GM12878 (cell line): Measurements from ENCODE around the gene WDR18. TPM values are rescaled to one million over a fixed set of nuclear protein-coding genes. Genes with fewer than 3 reads are reported as not detected.

Experiments
- ATAC-seq: fragments of 200-7000 bp; cut with Tn5 transposase; 3 replicates; pipeline ENCODE4 v1.9.1; 2020; ENCODE audit warnings: mild to moderate bottlenecking, moderate library complexity
- BruUV-seq: library from RNA; stranded (reverse); fragments of 400-500 nt; replicated peaks from 2 replicates; lab custom pipeline; 2021; lab: Mats Ljungman, UMichigan
- CTCF ChIA-PET: fragments of 300-600 bp; sonication (Branson Sonifier 250); formaldehyde crosslinking; extraction: SDS; loops from one replicate; lab custom pipeline; 2021; ENCODE audit warnings: inconsistent platforms; lab: Yijun Ruan, JAX
- POLR2A ChIA-PET: fragments of 350-600 bp; formaldehyde crosslinking; extraction: SDS; loops from one replicate; lab custom pipeline; 2021; ENCODE audit warnings: inconsistent platforms; lab: Charles Lee
- RAD21 ChIA-PET: fragments of 300-600 bp; sonication (Branson Sonifier 250); formaldehyde crosslinking; loops from one replicate; lab custom pipeline; 2023; ENCODE audit warnings: antibody characterized with exemption; ENCODE audit not compliant: unreplicated experiment; lab: Charles Lee
- SMC1A ChIA-PET: fragments of 300-600 bp; sonication (Branson Sonifier 250); formaldehyde crosslinking; loops from one replicate; lab custom pipeline; 2023; ENCODE audit not compliant: unreplicated experiment, uncharacterized antibody; lab: Charles Lee
- DNase-seq: peaks from one replicate; pipeline ENCODE4 v3.0.0-alpha.2; 2011; ENCODE audit warnings: low read depth, low spot score
- FAIRE-seq: peaks from 3 replicates; lab custom pipeline; 2011; peaks lifted over from hg19 to GRCh38; lab: Jason Lieb, UNC
- H2AFZ ChIP-seq: 2 replicates; pipeline ENCODE4 v1.6.0; 2011; ENCODE audit warnings: low read depth, low read length, control low read depth; ENCODE audit not compliant: control insufficient read depth
- H3K27ac ChIP-seq: 2 replicates; pipeline ENCODE4 v1.5.1; 2011; ENCODE audit warnings: control low read depth; ENCODE audit not compliant: control insufficient read depth, insufficient read depth
- H3K27me3 ChIP-seq, 2 experiments: replicated peaks in 1 of 2; 2 replicates each; pipeline versions ENCODE4 v1.6.0 to v1.6.1; 2011; ENCODE audit warnings: low read length in 1 of 2; ENCODE audit not compliant: control insufficient read depth in 2 of 2, insufficient read depth in 2 of 2
- H3K36me3 ChIP-seq, 2 experiments: 2 replicates each; pipeline ENCODE4 v1.5.1; 2011; ENCODE audit warnings: low read length in 1 of 2; ENCODE audit not compliant: control insufficient read depth in 2 of 2, insufficient read depth in 2 of 2
- H3K4me1 ChIP-seq: 2 replicates; pipeline ENCODE4 v1.6.1; 2011; ENCODE audit warnings: mild to moderate bottlenecking, low read length, moderate library complexity, mixed read lengths; ENCODE audit not compliant: control insufficient read depth, insufficient read depth
- H3K4me2 ChIP-seq: 2 replicates; pipeline ENCODE4 v1.6.0; 2011; ENCODE audit warnings: control low read depth; ENCODE audit not compliant: control insufficient read depth, insufficient read depth
- H3K4me3 ChIP-seq: fragments of 200-600 bp; sonication (generic); 2 replicates; pipeline ENCODE4 v1.5.1; 2016
- H3K79me2 ChIP-seq: 2 replicates; pipeline ENCODE4 v1.6.0; 2011; ENCODE audit warnings: low read length; ENCODE audit not compliant: control insufficient read depth, insufficient read depth
- H3K9ac ChIP-seq: 2 replicates; pipeline ENCODE4 v1.8.0; 2011; ENCODE audit warnings: low read length, control low read depth, mixed read lengths; ENCODE audit not compliant: control insufficient read depth, insufficient read depth
- H3K9me3 ChIP-seq: replicated peaks from 3 replicates; pipeline ENCODE4 v1.5.1; 2011; ENCODE audit warnings: mild to moderate bottlenecking, low read length; ENCODE audit not compliant: control insufficient read depth, insufficient read depth
- H4K20me1 ChIP-seq: 2 replicates; pipeline ENCODE4 v1.6.0; 2011; ENCODE audit not compliant: control insufficient read depth, insufficient read depth
- IRF3 ChIP-seq: fragments of 450-650 bp; IDR thresholded peaks from 2 replicates; pipeline ENCODE4 v1.6.1; 2014; ENCODE audit warnings: mild to moderate bottlenecking
- POLR2A ChIP-seq: IDR thresholded peaks from 2 replicates; pipeline ENCODE4 v1.6.1; 2011; ENCODE audit warnings: low read depth, mild to moderate bottlenecking, low read length
- POLR2AphosphoS5 ChIP-seq: IDR thresholded peaks from 2 replicates; pipeline ENCODE4 v1.6.1; 2011; ENCODE audit warnings: mild to moderate bottlenecking, low read length, inconsistent platforms
- SRF ChIP-seq, 2 experiments: IDR thresholded peaks; 2 replicates each; pipeline ENCODE4 v1.6.1; 2011; ENCODE audit warnings: low read depth in 2 of 2, low read length in 2 of 2, mild to moderate bottlenecking in 1 of 2, moderate library complexity in 1 of 2
- WGBS: methylation state at CpG from one replicate; pipeline ENCODE4 v1.1.6; 2016; ENCODE audit warnings: low lambda C conversion rate; ENCODE audit not compliant: insufficient replicate concordance, insufficient coverage; ENCODE audit errors: missing lambda C conversion rate; 5-methylcytosine and 5-hydroxymethylcytosine counted together
- in situ Hi-C: fragments of 300-500 bp; cut with MboI; formaldehyde crosslinking; loops from 9 replicates; pipeline ENCODE4 v1.14.3; 2018; ENCODE audit warnings: mixed read lengths
- intact Hi-C: fragments of 100-400 bp; cut with micrococcal nuclease; formaldehyde crosslinking; loops from one replicate; pipeline ENCODE4 v1.14.2; 2022; ENCODE audit not compliant: unreplicated experiment
- polyA plus RNA-seq, 11 experiments: library from polyadenylated mRNA; depleted of rRNA in 4 of 11; unstranded in 6 of 11; stranded (reverse) in 5 of 11; fragments of >200 nt; fragmentation: Nextera tagmentation in 4 of 11; fragmentation: Illumina TruSeq in 1 of 11; extraction: Ambion mirVana in 4 of 11; extraction: Trizol in 1 of 11; gene quantifications; 1 replicate in 1 of 11; 2 replicates in 10 of 11; pipeline versions ENCODE4 v1.2.1 to v1.2.3, GENCODE V29; 2011 to 2016; ENCODE audit warnings: inconsistent platforms in 2 of 11, missing spikeins in 2 of 11, low read depth in 1 of 11
- total RNA-seq, 4 experiments: library from RNA; depleted of rRNA in 3 of 4; stranded (reverse); fragments of >200 nt in 3 of 4; fragmentation: Illumina TruSeq in 1 of 4; extraction: Trizol in 1 of 4; gene quantifications; 2 replicates each; pipeline versions ENCODE4 v1.2.1 to v1.2.3, GENCODE V29; 2013 to 2021
- TF ChIP-seq, protein P1 (sequence below): IDR thresholded peaks from 2 replicates; pipeline ENCODE4 v1.6.1; 2011; ENCODE audit warnings: borderline replicate concordance, low read depth, mild to moderate bottlenecking, moderate library complexity, mixed read lengths, low read length; ENCODE audit not compliant: insufficient read depth; ENCODE audit errors: extremely low read length

Gene WDR18
- total and polyA plus RNA-seq, 10 of the 15 experiments (the other 5 are each of a cell fraction or from before 2014, with no cell fraction given) = 3.0 to 206 (median 62.3) TPM

GRCh38 chr19:993361-993830 lies 9.3 kb downstream of the WDR18 start:
- no peaks in the 10 kb centered on the region for H3K79me2 ChIP-seq
- ChIA-PET SMC1A (no interaction called here), POLR2A (no interaction called here), RAD21 (no interaction called here), CTCF (no interaction called here)
- ATAC-seq (no peak), DNase-seq (no peak), FAIRE-seq (no peak)
- no peaks in the 10 kb centered on the region for H4K20me1 ChIP-seq
- H2AFZ ChIP-seq = no peak overlapping the region
- H3K4me2 ChIP-seq = no peak overlapping the region
- no peaks in the 10 kb centered on the region for H3K9me3 ChIP-seq
- H3K27me3 ChIP-seq = no peaks in the 10 kb centered on the region
- H3K4me1 ChIP-seq = no peaks in the 10 kb centered on the region; the same call in 1 of the 2 replicates
- H3K9ac ChIP-seq = no peak overlapping the region
- no peak for TF ChIP-seq IRF3
- BruUV-seq = no TSS peak
- H3K27ac ChIP-seq = no peak overlapping the region
- peaks cover 4 to 15% of the 10 kb centered on the region in 2 experiments; a peak in 3 of 4 replicates for H3K36me3 ChIP-seq
- in situ Hi-C loops (no loop called here), intact Hi-C loops (no loop called here)
- no peak overlapping the region for H3K4me3 ChIP-seq
- 89% methylated on average over 17 of the region's 17 CpGs for WGBS

GRCh38 chr19:993831-994393 lies 9.8 kb downstream of the WDR18 start:
- H3K9ac ChIP-seq = no peak overlapping the region
- in situ Hi-C loops (no loop called here), intact Hi-C loops (no loop called here)
- H3K79me2 ChIP-seq = no peaks in the 10 kb centered on the region
- no TSS peak for BruUV-seq
- FAIRE-seq (no peak), DNase-seq (no peak), ATAC-seq (no peak)
- no peak overlapping the region for H2AFZ ChIP-seq
- POLR2A ChIA-PET = no interaction called here
- 92% methylated on average over 39 of the region's 43 CpGs for WGBS
- CTCF ChIA-PET = no interaction called here
- peaks cover 4 to 14% of the 10 kb centered on the region in 2 experiments; a peak in 3 of 4 replicates for H3K36me3 ChIP-seq
- H3K4me2 ChIP-seq = no peak overlapping the region
- H3K27me3 ChIP-seq = no peaks in the 10 kb centered on the region
- no peak overlapping the region for H3K27ac ChIP-seq
- no peaks in the 10 kb centered on the region; the same call in 1 of the 2 replicates for H3K4me1 ChIP-seq
- H3K9me3 ChIP-seq = no peaks in the 10 kb centered on the region
- SMC1A ChIA-PET = no interaction called here
- TF ChIP-seq SRF (IDR thresholded peaks at IDR 0.05; ENCODE audit: low read depth in 2 of 2, low read length in 2 of 2) (no peak), POLR2AphosphoS5 (no peak), POLR2A (peak; percentile 64)
- TF ChIP-seq, protein P1, sequence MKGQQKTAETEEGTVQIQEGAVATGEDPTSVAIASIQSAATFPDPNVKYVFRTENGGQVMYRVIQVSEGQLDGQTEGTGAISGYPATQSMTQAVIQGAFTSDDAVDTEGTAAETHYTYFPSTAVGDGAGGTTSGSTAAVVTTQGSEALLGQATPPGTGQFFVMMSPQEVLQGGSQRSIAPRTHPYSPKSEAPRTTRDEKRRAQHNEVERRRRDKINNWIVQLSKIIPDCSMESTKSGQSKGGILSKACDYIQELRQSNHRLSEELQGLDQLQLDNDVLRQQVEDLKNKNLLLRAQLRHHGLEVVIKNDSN = peak; percentile 32
- no peaks in the 10 kb centered on the region for H4K20me1 ChIP-seq
- H3K4me3 ChIP-seq = no peak overlapping the region
- RAD21 ChIA-PET = no interaction called here
